Spleen (tissue), 7 donors: ENCODE results near the gene NUDCD2.

Experiments used
- CTCF ChIP-seq, 11 experiments: fragments of 200-600 bp in 7 of 11; fragments of 450-650 bp in 4 of 11; sonication (generic) in 4 of 11; IDR thresholded peaks in 8 of 11; conservative IDR thresholded peaks in 3 of 11; 1 replicate in 7 of 11; 2 replicates in 4 of 11; pipeline versions ENCODE4 v1.4.0 to v1.8.0; 2016 to 2021; ENCODE audit warnings: antibody characterized with exemption in 11 of 11, inconsistent platforms in 4 of 11, mild to moderate bottlenecking in 1 of 11
- POLR2A ChIP-seq, 3 donors: fragments of 450-650 bp; IDR thresholded peaks; one replicate each; pipeline ENCODE4 v1.5.1; 2017; ENCODE audit warnings: antibody characterized with exemption in 3 of 3, mild to moderate bottlenecking in 1 of 3
- donor health status: DM: no; HTN: no; CAD: no; lungs with moderate emphysema.
- donor health status: DM: no; HTN: no; CAD: no.
- donor health status: DM: no; HTN: no; CAD: no.

- TF ChIP-seq CTCF (IDR thresholded peaks at IDR 0.05 in 8 of 11, conservative IDR thresholded peaks at IDR 0.05 in 3 of 11) (no peak), POLR2A (IDR thresholded peaks at IDR 0.05) (no peak)
These were observed 58.6 kb downstream of the NUDCD2 start for GRCh38 chr5:163401271-163401670.
